GM13976 (cell line): ENCODE results near the gene PTPN23.

Experiments used
- DNase-seq: peaks from one replicate; pipeline ENCODE4 v3.0.0; 2012; ENCODE audit warnings: low spot score
- CTCF ChIP-seq: IDR thresholded peaks from 2 replicates; pipeline ENCODE4 v1.5.1; 2012; ENCODE audit warnings: borderline replicate concordance, mild to moderate bottlenecking; ENCODE audit not compliant: insufficient read depth; ENCODE audit errors: extremely low read depth, missing control alignments, control extremely low read depth
- in situ Hi-C: fragments of 300-500 bp; cut with MboI; formaldehyde crosslinking; loops from one replicate; pipeline ENCODE4 v1.12.0; 2022; ENCODE audit warnings: low sequenced_read_pairs, mixed read lengths, inconsistent platforms; ENCODE audit not compliant: unreplicated experiment

PTPN23 gene

GRCh38 chr3:47392933-47393332 lies 12.1 kb downstream of the PTPN23 start:
- TF ChIP-seq CTCF: no peak
- no peak for DNase-seq
- in situ Hi-C loops: no loop called here

GRCh38 chr3:47394140-47394870 lies 13.5 kb downstream of the PTPN23 start:
- TF ChIP-seq CTCF: no peak
- in situ Hi-C loops: no loop called here
- DNase-seq: no peak

- TF ChIP-seq CTCF: no peak
- DNase-seq: no peak
- in situ Hi-C loops: no loop called here
Measured at GRCh38 chr3:47394881-47395280, 14.1 kb downstream of the PTPN23 start.

GRCh38 chr3:47398228-47398627 lies 17.4 kb downstream of the PTPN23 start:
- in situ Hi-C loops: no loop called here
- no peak for TF ChIP-seq CTCF
- DNase-seq: no peak

- no peak for TF ChIP-seq CTCF
- in situ Hi-C loops: no loop called here
- no peak for DNase-seq
Measured at GRCh38 chr3:47399016-47399415, 18.2 kb downstream of the PTPN23 start.

- no peak for TF ChIP-seq CTCF
- DNase-seq: no peak
- in situ Hi-C loops: no loop called here
Measured at GRCh38 chr3:47399531-47400270, 18.9 kb downstream of the PTPN23 start.

GRCh38 chr3:47404431-47404876 lies 23.6 kb downstream of the PTPN23 start:
- in situ Hi-C loops: no loop called here
- no peak for DNase-seq
- TF ChIP-seq CTCF: no peak
